Panc1 (cell line): Measurements from ENCODE around the gene CCDC148. TPM values are rescaled to one million over a fixed set of nuclear protein-coding genes. Genes with fewer than 3 reads are reported as not detected.
A peak's percentile ranks its signal among the peaks of the same experiment; 100 is the strongest.

ENCODE experiments used
- ATAC-seq: fragments of 200-7000 bp; cut with Tn5 transposase; 2 replicates; pipeline ENCODE4 v1.9.1; 2020; ENCODE audit warnings: mild to moderate bottlenecking, moderate library complexity
- BruUV-seq: library from RNA; stranded (reverse); fragments of 400-500 nt; replicated peaks from 2 replicates; lab custom pipeline; 2021; lab: Mats Ljungman, UMichigan
- CTCF ChIA-PET: fragments of 300-600 bp; sonication (Branson Sonifier 250); formaldehyde crosslinking; loops from one replicate; lab custom pipeline; 2022; ENCODE audit warnings: antibody characterized with exemption; lab: Charles Lee
- POLR2A ChIA-PET: fragments of 300-600 bp; sonication (Branson Sonifier 250); formaldehyde crosslinking; loops from one replicate; lab custom pipeline; 2022; ENCODE audit warnings: antibody characterized with exemption; lab: Charles Lee
- DNase-seq: peaks from one replicate; pipeline ENCODE4 v3.0.0-alpha.2; 2010; ENCODE audit warnings: low read depth, low spot score
- H3K27ac ChIP-seq: 2 replicates; pipeline ENCODE4 v1.5.1; 2011; ENCODE audit warnings: mild to moderate bottlenecking, low read length, inconsistent platforms
- H3K27me3 ChIP-seq: fragments of 200-500 bp; sonication (Bioruptor generic); 2 replicates; pipeline ENCODE4 v1.6.0; 2014; ENCODE audit warnings: low read length, inconsistent platforms; ENCODE audit not compliant: control insufficient read depth, insufficient read depth
- H3K36me3 ChIP-seq: fragments of 200-500 bp; sonication (Bioruptor generic); 2 replicates; pipeline ENCODE4 v1.5.1; 2014; ENCODE audit warnings: inconsistent platforms, mild to moderate bottlenecking, low read length, moderate library complexity; ENCODE audit not compliant: control insufficient read depth, insufficient read depth
- H3K4me1 ChIP-seq: 2 replicates; pipeline ENCODE4 v1.5.1; 2011; ENCODE audit warnings: inconsistent platforms, mild to moderate bottlenecking, low read length, moderate library complexity; ENCODE audit not compliant: control insufficient read depth, insufficient read depth
- H3K4me3 ChIP-seq, 2 experiments: 2 replicates each; pipeline ENCODE4 v1.5.1; 2011 to 2012; ENCODE audit warnings: low read depth in 2 of 2, low read length in 2 of 2, mild to moderate bottlenecking in 2 of 2, inconsistent platforms in 1 of 2, moderate library complexity in 1 of 2
- H3K9me3 ChIP-seq: fragments of 200-500 bp; sonication (Bioruptor generic); 2 replicates; pipeline ENCODE4 v1.5.1; 2014; ENCODE audit warnings: low read depth, mild to moderate bottlenecking, inconsistent platforms, low read length, moderate library complexity; ENCODE audit not compliant: control insufficient read depth, insufficient read depth
- CTCF ChIP-seq: fragments of 450-650 bp; IDR thresholded peaks from 2 replicates; pipeline ENCODE4 v1.5.1; 2017; ENCODE audit warnings: mild to moderate bottlenecking
- POLR2AphosphoS5 ChIP-seq: IDR thresholded peaks from 2 replicates; pipeline ENCODE4 v1.6.1; 2012; ENCODE audit warnings: mild to moderate bottlenecking, low read depth, low read length, moderate library complexity
- SIN3A ChIP-seq: IDR thresholded peaks from 2 replicates; pipeline ENCODE4 v1.6.1; 2012; ENCODE audit warnings: low read depth, mild to moderate bottlenecking, low read length, moderate library complexity, borderline replicate concordance; ENCODE audit not compliant: insufficient read depth
- TCF7L2 ChIP-seq: IDR thresholded peaks from 2 replicates; pipeline ENCODE4 v1.6.1; 2011; ENCODE audit warnings: mild to moderate bottlenecking, low read depth, low read length, inconsistent platforms
- in situ Hi-C: cut with HindIII; loops from 2 replicates; pipeline ENCODE4 v1.10.0; 2016; ENCODE audit warnings: low sequenced_read_pairs, low pct_unique_long_range_greater_than_20kb
- intact Hi-C: fragments of 100-400 bp; cut with micrococcal nuclease; formaldehyde crosslinking; loops from one replicate; pipeline ENCODE4 v1.10.0; 2022; ENCODE audit not compliant: unreplicated experiment
- total RNA-seq: library from RNA; stranded (reverse); gene quantifications from one replicate; pipeline ENCODE4 v1.2.1, GENCODE V29; 2021; ENCODE audit not compliant: unreplicated experiment
- TF ChIP-seq, protein P1 (sequence below), 2 experiments: IDR thresholded peaks; 2 replicates each; pipeline ENCODE4 v1.6.1; 2011 to 2012; ENCODE audit warnings: low read depth in 2 of 2, control low read depth in 1 of 2, low read length in 1 of 2, mild to moderate bottlenecking in 1 of 2, moderate library complexity in 1 of 2; ENCODE audit not compliant: insufficient read depth in 1 of 2

Gene CCDC148
- total RNA-seq, 1 experiment from 2014 or later, result 0.92 TPM

- Histone ChIP-seq H3K9me3 (no peaks in the 10 kb centered on the region), H3K4me3 (no peak overlapping the region), H3K27ac (no peak overlapping the region), H3K36me3 (no peaks in the 10 kb centered on the region), H3K27me3 (no peaks in the 10 kb centered on the region), H3K4me1 (peaks cover 26% of the 10 kb centered on the region)
- BruUV-seq, result no TSS peak
- in situ Hi-C loops (no loop called here), intact Hi-C loops (no loop called here)
- ATAC-seq (peak; percentile 55; the same call in 1 of the 2 replicates), DNase-seq (no peak)
- CTCF ChIA-PET, result no interaction called here
- TF ChIP-seq CTCF (no peak), SIN3A (no peak), POLR2AphosphoS5 (no peak), TCF7L2 (no peak)
- TF ChIP-seq, protein P1, sequence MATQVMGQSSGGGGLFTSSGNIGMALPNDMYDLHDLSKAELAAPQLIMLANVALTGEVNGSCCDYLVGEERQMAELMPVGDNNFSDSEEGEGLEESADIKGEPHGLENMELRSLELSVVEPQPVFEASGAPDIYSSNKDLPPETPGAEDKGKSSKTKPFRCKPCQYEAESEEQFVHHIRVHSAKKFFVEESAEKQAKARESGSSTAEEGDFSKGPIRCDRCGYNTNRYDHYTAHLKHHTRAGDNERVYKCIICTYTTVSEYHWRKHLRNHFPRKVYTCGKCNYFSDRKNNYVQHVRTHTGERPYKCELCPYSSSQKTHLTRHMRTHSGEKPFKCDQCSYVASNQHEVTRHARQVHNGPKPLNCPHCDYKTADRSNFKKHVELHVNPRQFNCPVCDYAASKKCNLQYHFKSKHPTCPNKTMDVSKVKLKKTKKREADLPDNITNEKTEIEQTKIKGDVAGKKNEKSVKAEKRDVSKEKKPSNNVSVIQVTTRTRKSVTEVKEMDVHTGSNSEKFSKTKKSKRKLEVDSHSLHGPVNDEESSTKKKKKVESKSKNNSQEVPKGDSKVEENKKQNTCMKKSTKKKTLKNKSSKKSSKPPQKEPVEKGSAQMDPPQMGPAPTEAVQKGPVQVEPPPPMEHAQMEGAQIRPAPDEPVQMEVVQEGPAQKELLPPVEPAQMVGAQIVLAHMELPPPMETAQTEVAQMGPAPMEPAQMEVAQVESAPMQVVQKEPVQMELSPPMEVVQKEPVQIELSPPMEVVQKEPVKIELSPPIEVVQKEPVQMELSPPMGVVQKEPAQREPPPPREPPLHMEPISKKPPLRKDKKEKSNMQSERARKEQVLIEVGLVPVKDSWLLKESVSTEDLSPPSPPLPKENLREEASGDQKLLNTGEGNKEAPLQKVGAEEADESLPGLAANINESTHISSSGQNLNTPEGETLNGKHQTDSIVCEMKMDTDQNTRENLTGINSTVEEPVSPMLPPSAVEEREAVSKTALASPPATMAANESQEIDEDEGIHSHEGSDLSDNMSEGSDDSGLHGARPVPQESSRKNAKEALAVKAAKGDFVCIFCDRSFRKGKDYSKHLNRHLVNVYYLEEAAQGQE (IDR thresholded peaks at IDR 0.05; ENCODE audit: insufficient read depth in 1 of 2, low read depth in 2 of 2, low read length in 1 of 2), result no peak
- POLR2A ChIA-PET, result no interaction called here
Measured at GRCh38 chr2:158486970-158487325, 30.4 kb upstream of the CCDC148 start.

DNA sequence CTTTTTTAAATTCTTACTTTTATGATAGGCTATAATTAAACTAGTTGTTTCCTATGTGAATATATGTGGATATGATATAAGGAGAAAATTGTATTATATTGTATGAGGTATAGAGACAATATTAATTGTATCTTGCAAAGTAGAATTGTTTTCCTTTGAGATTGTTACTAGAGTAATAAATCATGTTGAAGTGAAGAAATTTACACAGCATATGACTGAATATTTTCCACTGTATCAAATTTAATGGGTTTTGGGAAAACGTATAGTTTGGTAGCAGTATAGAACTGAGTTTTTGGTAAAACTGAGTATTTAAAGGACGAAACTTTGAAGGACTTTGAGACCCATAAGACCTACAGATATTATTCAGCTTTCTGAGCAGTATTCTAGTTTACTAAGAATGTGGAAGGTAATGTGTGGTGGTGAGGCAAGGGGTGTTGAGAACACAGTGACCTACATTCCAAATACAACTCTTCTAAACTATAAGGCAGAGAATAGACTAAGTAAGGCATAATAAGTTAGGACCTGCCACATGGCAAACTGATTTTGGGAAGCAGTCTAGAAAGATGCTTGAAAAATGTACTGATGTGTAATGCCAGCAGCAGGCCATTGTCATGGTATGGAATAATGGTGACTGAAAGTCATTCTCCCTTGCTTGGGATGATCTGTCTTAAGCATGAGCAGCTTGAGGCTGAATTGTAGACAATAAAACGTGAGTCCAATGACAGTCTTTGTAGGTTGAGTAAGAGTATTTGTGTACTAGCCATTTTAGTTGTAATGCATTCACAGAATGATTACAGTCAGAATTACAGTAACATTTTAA lies 29.8 kb upstream of the CCDC148 start:
- no peak for DNase-seq
- TF ChIP-seq, protein P1 (IDR thresholded peaks at IDR 0.05; ENCODE audit: insufficient read depth in 1 of 2, low read depth in 2 of 2, low read length in 1 of 2), result no peak
- TF ChIP-seq TCF7L2, result no peak
- no peak for TF ChIP-seq CTCF
- no peak for TF ChIP-seq POLR2AphosphoS5
- no peak for TF ChIP-seq SIN3A
- no TSS peak for BruUV-seq
- Histone ChIP-seq H3K27ac (no peak overlapping the region), H3K9me3 (no peaks in the 10 kb centered on the region), H3K4me3 (no peak overlapping the region), H3K27me3 (no peaks in the 10 kb centered on the region), H3K4me1 (peaks cover 26% of the 10 kb centered on the region), H3K36me3 (no peaks in the 10 kb centered on the region)
- in situ Hi-C loops (no loop called here), intact Hi-C loops (no loop called here)
- peak; percentile 68 for ATAC-seq
- ChIA-PET CTCF (no interaction called here), POLR2A (no interaction called here)
